Keratinocyte (primary cell): ENCODE measurements around the gene SCRN2. TPM values are rescaled to one million over a fixed set of nuclear protein-coding genes. Genes with fewer than 3 reads are reported as not detected.

Source experiments
- DNase-seq: peaks from one replicate; pipeline ENCODE4 v3.0.0-alpha.2; 2011; ENCODE audit warnings: low read depth, missing footprints, low spot score
- FAIRE-seq: peaks from 2 replicates; lab custom pipeline; 2011; peaks lifted over from hg19 to GRCh38; lab: Jason Lieb, UNC
- H2AFZ ChIP-seq: 2 replicates; pipeline ENCODE4 v1.6.0; 2012; ENCODE audit warnings: low read length, control low read depth, inconsistent platforms; ENCODE audit not compliant: control insufficient read depth
- H3K27ac ChIP-seq: 2 replicates; pipeline ENCODE4 v1.5.1; 2011; ENCODE audit warnings: low read length; ENCODE audit not compliant: control insufficient read depth, insufficient read depth
- H3K27me3 ChIP-seq: 3 replicates; pipeline ENCODE4 v1.6.0; 2011; ENCODE audit warnings: low read length; ENCODE audit not compliant: control insufficient read depth, insufficient read depth; ENCODE audit errors: extremely low read depth
- H3K36me3 ChIP-seq, 2 experiments: 2 replicates in 1 of 2; 3 replicates in 1 of 2; pipeline ENCODE4 v1.5.1; 2011; ENCODE audit warnings: low read length in 2 of 2, mild to moderate bottlenecking in 1 of 2; ENCODE audit not compliant: control insufficient read depth in 2 of 2, insufficient read depth in 2 of 2; ENCODE audit errors: extremely low read depth in 1 of 2
- H3K4me1 ChIP-seq: 3 replicates; pipeline ENCODE4 v1.5.1; 2011; ENCODE audit warnings: low read length; ENCODE audit not compliant: control insufficient read depth, insufficient read depth; ENCODE audit errors: extremely low read depth
- H3K4me2 ChIP-seq: 3 replicates; pipeline ENCODE4 v1.6.0; 2011; ENCODE audit warnings: low read depth, low read length; ENCODE audit not compliant: control insufficient read depth, insufficient read depth; ENCODE audit errors: extremely low read depth
- H3K4me3 ChIP-seq, 3 experiments: fragments of 200-600 bp in 1 of 3; sonication (generic) in 1 of 3; 2 replicates in 2 of 3; 3 replicates in 1 of 3; pipeline ENCODE4 v1.5.1; 2011 to 2016; ENCODE audit warnings: low read length in 3 of 3, mild to moderate bottlenecking in 3 of 3, control low read depth in 2 of 3, inconsistent platforms in 1 of 3, low read depth in 1 of 3, mixed read lengths in 1 of 3, mixed run types in 1 of 3, moderate library complexity in 1 of 3; ENCODE audit not compliant: control insufficient read depth in 2 of 3, insufficient read depth in 2 of 3; ENCODE audit errors: extremely low read depth in 1 of 3
- H3K79me2 ChIP-seq: 2 replicates; pipeline ENCODE4 v1.6.0; 2012; ENCODE audit warnings: low read length; ENCODE audit not compliant: control insufficient read depth, insufficient read depth
- H3K9ac ChIP-seq: 3 replicates; pipeline ENCODE4 v1.6.0; 2011; ENCODE audit warnings: low read length; ENCODE audit not compliant: control insufficient read depth, insufficient read depth; ENCODE audit errors: extremely low read depth
- H3K9me1 ChIP-seq: 3 replicates; pipeline ENCODE4 v1.6.0; 2011; ENCODE audit warnings: low read length; ENCODE audit not compliant: control insufficient read depth, insufficient read depth; ENCODE audit errors: extremely low read depth
- H3K9me3 ChIP-seq: 2 replicates; pipeline ENCODE4 v1.5.1; 2012; ENCODE audit warnings: low read depth, low read length; ENCODE audit not compliant: control insufficient read depth
- H4K20me1 ChIP-seq: 3 replicates; pipeline ENCODE4 v1.6.0; 2011; ENCODE audit warnings: low read length; ENCODE audit not compliant: control insufficient read depth, insufficient read depth; ENCODE audit errors: extremely low read depth
- CTCF ChIP-seq, 3 experiments: IDR thresholded peaks in 1 of 3; conservative IDR thresholded peaks in 1 of 3; optimal IDR thresholded peaks in 1 of 3; 2 replicates in 2 of 3; 3 replicates in 1 of 3; pipeline versions ENCODE3 to v1.5.1; 2011; ENCODE audit warnings: low read length in 3 of 3, mild to moderate bottlenecking in 3 of 3, moderate library complexity in 2 of 3, control low read depth in 1 of 3, inconsistent platforms in 1 of 3; ENCODE audit not compliant: insufficient read depth in 2 of 3; ENCODE audit errors: extremely low read depth in 1 of 3
- EZH2 ChIP-seq: IDR thresholded peaks from one replicate; pipeline ENCODE4 v1.6.1; 2012; ENCODE audit warnings: inconsistent platforms, mild to moderate bottlenecking, low read length, moderate library complexity
- dilution Hi-C: fragments of 300-500 bp; cut with MboI; formaldehyde crosslinking; loops from one replicate; pipeline ENCODE4 v1.7.0; 2020; ENCODE audit warnings: low sequenced_read_pairs; ENCODE audit not compliant: extremely low pct_ligation_motif_present
- polyA plus RNA-seq, 5 experiments: library from polyadenylated mRNA; depleted of rRNA in 3 of 5; stranded (reverse) in 3 of 5; stranded (forward) in 1 of 5; unstranded in 1 of 5; fragments of >200 nt; gene quantifications; 1 replicate in 1 of 5; 2 replicates in 3 of 5; 3 replicates in 1 of 5; pipeline versions ENCODE4 v1.2.1 to v1.2.3, GENCODE V29; 2011 to 2012; ENCODE audit warnings: missing spikeins in 2 of 5, low read depth in 1 of 5, low replicate concordance in 1 of 5

Gene SCRN2
- polyA plus RNA-seq, 1 donor (not counting 4 experiments of a cell fraction or from before 2014, with no cell fraction given), result 17.1 TPM

- no peaks in the 10 kb centered on the region for H3K9me1 ChIP-seq
- H3K9me3 ChIP-seq, result no peaks in the 10 kb centered on the region
- no peaks in the 10 kb centered on the region for H3K36me3 ChIP-seq
- peaks cover 14% of the 10 kb centered on the region for H3K27me3 ChIP-seq
- DNase-seq (no peak), FAIRE-seq (no peak)
- H3K4me2 ChIP-seq, result no peak overlapping the region
- H3K79me2 ChIP-seq, result no peaks in the 10 kb centered on the region
- TF ChIP-seq CTCF (optimal IDR thresholded peaks at IDR 0.05 in 1 of 3, IDR thresholded peaks at IDR 0.05 in 1 of 3, conservative IDR thresholded peaks at IDR 0.05 in 1 of 3; ENCODE audit: extremely low read depth in 1 of 3, insufficient read depth in 2 of 3, low read length in 3 of 3), result no peak
- TF ChIP-seq EZH2, result no peak
- no peaks in the 10 kb centered on the region for H4K20me1 ChIP-seq
- no peak overlapping the region for H3K27ac ChIP-seq
- H3K9ac ChIP-seq, result no peak overlapping the region
- H3K4me1 ChIP-seq, result peaks cover 24% of the 10 kb centered on the region
- no peak overlapping the region for H2AFZ ChIP-seq
- dilution Hi-C loops, result no loop called here
- no peak overlapping the region for H3K4me3 ChIP-seq
Measured at GRCh38 chr17:47869114-47869513, 28.0 kb upstream of the SCRN2 start.

GRCh38 chr17:47867813-47868533 is 26.9 kb upstream of the SCRN2 start:
- Histone ChIP-seq H3K4me1 (peaks cover 28% of the 10 kb centered on the region), H2AFZ (no peak overlapping the region), H4K20me1 (no peaks in the 10 kb centered on the region), H3K9ac (no peak overlapping the region), H3K36me3 (no peaks in the 10 kb centered on the region), H3K9me3 (no peaks in the 10 kb centered on the region), H3K9me1 (no peaks in the 10 kb centered on the region), H3K27me3 (peaks cover 10% of the 10 kb centered on the region), H3K4me2 (no peak overlapping the region), H3K4me3 (no peak overlapping the region), H3K79me2 (no peaks in the 10 kb centered on the region), H3K27ac (no peak overlapping the region)
- no peak for DNase-seq
- dilution Hi-C loops, result no loop called here
- FAIRE-seq, result no peak
- TF ChIP-seq EZH2 (no peak), CTCF (optimal IDR thresholded peaks at IDR 0.05 in 1 of 3, IDR thresholded peaks at IDR 0.05 in 1 of 3, conservative IDR thresholded peaks at IDR 0.05 in 1 of 3; ENCODE audit: extremely low read depth in 1 of 3, insufficient read depth in 2 of 3, low read length in 3 of 3) (no peak)
